ENCODE measurements around the gene SRXN1.
"Not testable (repeated sequence)": the region's sequence is repeated elsewhere in the genome, so short reads cannot be mapped to it uniquely, and the experiment has no call there.

Gene SRXN1

DNA sequence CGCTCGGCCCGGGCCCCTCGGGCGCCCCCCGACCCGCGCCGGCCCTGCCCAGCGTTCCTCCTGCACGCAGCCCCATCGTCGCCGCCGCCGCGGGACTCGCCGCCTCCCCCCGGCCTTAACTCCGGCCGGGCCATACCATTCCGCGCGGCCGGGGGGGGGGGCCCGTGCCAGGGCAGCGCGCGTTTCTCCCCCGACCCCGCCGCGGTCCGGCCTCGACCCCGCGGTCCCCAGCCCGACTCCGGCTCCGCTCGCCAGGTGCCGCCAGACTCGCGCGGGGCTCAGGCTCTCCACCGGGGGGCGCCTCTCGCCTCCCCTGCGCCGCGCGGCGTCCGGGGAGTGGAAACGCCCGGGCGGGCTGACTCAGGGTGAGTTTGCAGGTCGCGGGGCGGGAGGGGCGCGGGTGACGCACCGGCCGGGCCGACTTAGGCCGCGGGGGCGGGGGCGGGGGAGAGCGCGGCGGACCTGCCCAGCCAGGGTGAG, at the start of gene SRXN1:
TSS of gene SRXN1 (minus strand) at position 91 of the 480 bp plus-strand sequence. CDS start at position 76, 15 bp downstream.
- peak; percentile 86 for DNase-seq

DNA sequence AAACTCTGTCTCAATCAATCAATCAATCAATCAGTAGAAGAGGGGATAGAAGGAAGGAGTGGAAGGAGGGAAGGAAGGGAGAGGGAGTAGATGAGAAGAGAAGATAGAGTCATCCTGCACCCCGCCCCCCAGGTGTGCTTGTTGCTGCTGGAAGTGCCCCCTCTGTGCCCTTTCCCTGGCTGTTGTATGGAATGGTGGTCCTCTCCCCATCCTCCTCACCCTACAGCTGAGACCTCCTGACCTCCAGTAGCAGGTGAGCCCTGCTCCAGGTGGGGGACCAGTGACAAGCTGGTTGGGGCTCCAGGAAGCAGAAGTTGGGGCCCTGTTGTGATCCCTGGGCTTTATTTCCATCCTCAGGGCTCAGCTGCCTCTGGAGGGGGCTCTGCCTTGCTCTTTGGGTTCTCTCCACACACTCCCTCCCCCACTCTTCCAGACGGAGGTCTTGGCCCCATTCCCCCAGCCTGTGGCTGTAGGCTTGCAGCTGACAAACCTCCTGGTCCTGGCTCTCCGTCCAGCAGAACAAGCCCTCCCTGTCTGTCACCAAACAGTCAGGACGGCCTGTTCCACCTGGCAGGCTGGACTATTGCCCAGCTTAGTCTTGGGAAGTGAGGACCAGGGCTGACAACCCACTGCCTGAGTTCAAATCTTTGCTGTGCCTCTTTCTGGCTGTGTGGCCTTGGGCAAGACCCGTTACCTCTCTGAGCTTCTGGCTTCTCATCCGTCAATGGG, 48.6 kb upstream of the SRXN1 start:
- DNase-seq = no peak

DNA sequence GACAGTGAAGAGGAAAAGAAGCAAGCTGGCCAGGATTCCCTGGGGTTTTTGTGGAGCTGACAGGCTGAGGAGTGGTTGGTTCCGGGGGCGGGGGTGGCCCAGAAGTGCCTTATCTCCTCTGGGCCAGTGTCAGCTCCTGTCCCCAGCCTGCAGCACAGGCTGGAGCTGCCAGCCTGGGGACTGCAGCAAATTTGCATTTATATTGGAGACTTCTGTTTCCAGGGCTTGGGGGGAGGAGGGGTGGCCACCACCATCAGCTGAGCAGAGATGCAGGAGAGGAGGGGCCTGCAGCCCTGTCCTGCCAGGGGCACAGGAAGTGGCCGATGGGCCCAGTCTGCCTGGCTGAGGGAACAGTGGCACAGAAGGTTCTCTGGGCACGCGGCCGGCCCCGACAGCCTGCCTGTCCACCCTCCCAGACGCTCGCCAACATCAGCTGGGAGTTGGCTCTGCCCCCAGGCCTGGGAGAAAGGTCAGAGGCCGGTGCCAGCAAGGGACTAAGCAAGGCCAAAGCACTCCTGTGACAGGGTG, 46.9 kb upstream of the SRXN1 start:
- no peak for DNase-seq

DNA sequence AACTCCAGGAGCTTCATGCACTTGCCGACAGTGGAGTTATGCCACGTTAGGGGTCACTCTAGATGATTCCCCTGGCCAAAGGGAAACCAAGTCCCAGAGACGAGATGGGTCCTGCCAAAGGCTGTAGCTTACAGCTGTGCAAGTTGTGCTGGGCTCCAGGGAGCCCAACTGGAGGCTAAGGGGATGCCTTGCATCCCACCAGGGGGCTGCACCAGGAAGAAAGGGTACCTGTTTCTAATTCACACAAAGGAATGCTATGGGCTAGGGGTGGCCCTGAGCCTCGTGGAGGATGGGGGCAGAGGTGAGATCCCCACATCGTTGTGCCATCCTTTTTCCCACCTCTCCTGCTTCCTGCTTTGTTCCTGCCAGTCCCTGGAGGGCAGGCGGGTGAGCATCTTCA, 46.3 kb upstream of the SRXN1 start:
- no peak for DNase-seq

DNA sequence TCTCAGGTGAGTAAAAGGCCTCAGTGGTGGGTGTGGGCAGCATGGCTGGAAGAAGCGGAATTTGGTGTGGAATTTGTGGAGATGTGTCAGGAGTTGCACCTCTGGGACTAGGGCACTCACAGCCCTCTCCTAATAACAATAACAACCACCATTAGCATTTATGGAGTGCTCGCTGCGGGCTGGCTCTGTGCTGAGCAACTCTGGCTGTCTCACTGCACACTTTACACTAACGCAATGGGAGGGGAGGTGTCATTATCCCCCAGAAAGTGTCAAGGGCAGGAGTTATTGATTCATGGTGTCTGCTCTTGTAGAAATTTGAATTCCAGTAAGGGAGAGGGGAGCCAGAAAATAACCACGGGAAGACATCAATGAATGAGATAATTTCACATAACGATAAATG, 45.3 kb upstream of the SRXN1 start:
- no peak for DNase-seq

DNA sequence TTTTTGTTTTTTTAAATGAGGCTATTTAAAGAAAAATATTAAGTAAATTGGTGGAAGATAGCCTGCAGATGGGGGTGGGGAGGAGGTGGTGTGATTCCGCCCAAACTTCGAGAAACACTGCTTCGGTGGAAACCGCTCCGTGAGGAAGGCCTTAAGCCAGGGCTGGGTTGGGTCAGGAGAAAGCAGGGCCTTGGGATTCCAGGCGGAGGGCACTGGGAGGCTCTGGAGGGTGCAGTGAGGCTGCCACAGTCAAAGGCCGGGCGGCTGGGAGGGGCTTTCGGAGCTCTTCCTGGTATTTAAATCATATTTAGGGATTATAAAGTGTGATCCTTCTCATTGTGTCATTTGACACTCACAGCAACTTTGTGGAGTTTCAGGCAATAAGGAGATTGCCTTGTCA, 44.8 kb upstream of the SRXN1 start:
- no peak for DNase-seq

DNA sequence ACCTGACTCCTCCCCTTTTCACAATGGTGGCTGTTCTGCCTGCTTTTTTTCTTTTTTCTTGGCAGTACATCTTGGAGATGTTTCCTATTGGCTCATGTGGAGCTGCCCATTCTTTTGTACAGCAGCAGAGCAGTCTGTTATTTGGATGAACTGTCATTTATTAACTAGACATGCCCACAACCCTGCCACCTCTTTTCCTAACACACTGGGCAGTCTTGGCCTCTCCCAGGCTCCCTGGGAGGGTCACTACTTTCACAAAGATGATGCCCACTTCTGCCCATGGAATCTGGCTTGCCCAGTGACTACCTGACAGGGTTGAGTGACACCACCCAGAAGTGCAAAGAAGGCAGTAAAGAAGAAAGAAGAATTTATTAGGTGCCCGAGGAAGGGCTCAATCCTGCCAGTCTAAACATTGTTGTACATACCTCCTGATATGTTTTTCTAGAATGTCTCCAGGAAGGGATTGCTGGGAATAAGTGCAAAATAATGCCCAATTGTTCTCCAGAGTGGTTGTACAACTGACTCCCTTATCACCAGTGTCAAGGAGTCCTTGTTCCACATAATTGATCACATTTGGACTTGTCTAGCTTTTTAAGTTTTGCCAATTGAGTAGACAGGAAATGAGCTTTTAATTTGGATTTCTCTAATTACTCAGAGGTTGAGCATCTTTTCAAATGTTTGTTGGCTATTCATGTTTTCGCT, 42.3 kb upstream of the SRXN1 start:
- no peak for DNase-seq

DNA sequence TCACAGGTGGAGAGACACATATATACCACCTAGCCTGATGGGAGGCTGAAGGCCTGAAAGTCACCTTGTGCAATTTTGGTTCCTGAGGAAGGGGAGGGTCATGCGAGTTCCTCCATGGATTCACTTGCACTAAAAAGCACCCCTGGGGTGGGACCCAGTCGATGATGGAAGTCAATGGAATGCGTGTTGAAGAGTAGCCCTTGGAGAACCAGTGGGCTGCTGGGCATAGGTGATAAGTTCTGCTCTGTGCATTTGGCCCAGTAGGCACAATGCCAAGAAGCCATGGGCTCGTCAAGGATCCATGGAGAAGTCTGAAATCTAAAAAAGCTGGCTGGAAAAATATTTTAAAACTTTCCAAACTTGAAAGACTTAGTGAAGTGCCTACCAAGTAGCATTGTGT, 41.5 kb upstream of the SRXN1 start:
- DNase-seq = no peak

DNA sequence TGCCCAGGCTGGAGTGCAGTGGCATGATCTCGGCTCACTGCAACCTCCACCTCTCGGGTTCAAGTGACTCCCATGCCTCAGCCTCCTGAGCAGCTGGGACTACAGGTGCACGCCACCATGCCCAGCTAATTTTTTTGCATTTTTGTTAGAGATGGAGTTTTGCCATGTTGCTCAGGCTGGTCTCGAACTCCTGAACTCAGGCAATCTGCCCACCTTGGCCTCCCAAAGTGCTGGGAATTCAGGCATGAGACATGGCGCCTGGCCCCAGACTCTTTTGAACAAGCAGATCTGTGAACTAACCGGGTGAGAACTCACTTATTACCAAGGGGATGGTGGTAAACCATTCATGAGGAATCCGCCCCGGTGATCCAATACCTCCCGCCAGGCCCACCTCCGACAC, 40.8 kb upstream of the SRXN1 start:
- not testable (repeated sequence) for DNase-seq

DNA sequence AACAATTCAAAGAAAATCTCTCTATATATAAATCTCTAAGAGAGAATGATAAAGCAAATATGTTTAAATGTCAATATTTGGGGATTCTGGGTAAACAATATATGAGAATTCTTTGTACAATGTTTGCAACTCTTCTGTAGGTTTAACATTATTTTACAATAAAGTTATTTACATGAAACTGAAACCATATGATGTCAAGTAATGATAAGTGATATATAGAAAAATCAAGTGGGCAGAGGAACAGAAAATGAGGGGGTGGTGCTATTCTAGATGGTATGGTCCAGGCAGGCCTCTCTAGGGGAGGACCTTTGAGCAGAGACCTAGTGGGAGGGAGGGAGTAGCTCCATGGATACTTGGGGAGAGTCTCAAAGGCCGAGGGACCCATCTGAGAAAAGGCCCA, 39.0 kb upstream of the SRXN1 start:
- DNase-seq = no peak

DNA sequence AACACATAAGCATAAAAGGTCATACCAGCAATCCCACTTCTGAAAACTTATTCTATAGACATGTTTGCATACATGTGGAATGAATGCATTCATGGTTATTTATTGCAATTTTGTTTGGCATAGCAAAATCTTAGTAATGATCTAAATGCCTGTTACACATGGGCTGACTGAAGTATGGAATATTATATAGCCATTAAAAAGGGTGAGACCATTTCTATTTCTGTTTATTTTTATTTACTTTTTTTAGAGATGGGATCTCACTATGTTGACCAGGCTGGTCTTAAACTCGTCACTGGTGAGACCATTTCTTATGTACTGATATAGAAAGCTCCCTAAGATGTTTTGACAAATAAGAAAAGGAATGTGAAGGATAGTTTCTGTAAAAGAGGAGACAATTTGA, 36.9 kb upstream of the SRXN1 start:
- DNase-seq = no peak

DNA sequence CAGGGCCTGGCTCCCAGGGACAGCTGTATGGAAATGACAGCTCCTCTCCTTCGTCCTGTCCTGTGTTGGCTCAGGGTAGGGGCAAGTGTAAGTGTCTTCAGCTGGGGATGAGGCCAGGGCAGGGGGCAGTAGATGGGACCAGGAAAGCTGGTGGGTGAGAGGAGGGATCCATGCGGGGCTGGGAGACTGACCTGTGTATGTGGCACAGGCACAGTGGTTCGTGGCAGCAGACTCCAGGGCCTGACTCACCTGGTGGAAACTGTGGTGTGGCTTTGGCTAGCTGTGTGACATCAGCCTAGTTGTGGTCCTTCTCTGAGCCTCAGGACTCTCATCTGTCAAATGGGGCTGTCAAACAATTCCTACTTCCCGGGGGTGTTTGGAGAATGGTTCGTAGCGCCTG, 36.3 kb upstream of the SRXN1 start:
- DNase-seq = no peak

DNA sequence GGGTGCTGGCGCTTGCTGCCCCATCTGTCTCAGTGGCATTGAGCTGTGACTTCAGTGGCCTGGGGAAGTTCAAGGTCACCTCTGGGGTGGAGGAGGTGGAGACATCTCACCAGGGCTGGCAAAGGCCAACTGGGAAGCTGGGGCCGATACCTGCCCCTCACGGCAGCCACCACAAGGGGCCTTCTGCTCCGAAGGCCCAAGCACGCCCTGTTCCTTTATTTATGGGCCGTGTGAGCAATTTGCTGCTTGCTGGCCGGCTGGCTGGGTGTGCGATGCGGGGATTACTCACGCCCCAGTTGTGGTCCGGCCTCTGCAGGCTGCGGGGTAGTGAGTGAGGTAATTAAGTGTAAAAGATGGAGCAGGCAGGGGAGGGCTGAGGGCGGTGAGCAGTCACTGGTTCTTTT, 35.8 kb upstream of the SRXN1 start:
- DNase-seq = peak; percentile 6

DNA sequence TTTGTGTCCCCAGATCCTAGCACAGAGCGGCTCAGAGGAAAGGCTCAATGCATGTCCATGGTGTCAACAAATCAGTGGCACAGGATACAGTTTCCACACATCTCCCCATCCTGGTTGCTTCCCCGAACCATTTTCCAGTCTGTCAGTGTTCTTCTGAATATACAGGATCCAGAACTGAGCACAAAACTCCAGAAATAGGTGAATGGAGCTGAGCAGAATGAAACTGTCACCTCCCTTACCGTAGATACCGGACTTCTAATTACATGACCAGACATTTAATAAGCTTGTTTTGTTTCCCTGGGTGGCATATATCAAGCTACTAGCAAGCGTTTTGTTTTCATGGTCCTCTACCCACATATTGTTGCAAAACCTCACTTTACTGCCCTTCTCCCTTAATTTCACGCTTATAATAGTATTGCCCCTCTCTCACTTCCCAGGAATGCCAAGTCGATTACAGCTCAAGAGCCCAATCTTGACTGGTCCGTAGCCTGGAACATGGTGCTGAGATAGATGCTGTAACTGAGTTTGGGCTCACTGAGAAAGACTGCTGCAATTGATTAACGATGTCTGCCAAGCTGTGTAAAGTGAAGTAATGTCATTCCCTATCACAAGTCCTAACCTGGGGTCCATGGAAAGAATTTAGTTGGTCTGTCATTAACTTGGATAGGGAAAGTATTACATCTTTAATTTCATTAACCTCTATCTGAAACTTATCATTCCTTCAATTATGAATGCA, 34.6 kb upstream of the SRXN1 start:
- no peak for DNase-seq

DNA sequence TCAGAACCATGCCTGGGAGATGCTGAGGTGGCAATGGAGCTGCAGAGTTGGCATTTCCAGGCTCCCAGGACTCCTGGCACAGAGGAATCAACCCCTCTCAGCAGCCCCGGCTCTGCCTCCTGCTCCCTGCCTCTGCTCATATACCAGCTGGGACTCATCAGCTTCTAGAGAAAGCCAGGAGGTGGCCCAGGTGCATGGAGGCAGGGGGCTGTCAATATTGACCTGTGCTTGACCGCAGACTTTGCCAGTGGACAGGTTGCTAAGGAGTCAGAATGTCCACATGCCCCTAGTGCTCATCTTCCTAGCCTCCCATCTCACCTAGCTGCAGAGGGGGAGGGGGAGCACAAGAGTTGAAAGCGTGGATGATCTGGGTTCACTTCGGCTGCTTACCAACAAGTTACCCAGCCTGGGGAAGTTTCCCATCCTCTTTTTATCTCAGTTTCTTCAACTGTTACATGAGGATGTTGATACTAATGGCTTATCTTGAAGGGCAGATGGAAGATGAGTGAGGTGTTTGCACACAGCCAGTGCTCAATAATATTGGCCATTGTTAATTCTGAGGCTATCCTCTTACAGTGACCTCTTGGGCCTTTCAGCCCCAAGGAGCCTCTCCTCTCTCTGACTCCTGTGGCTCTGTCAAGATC, 31.8 kb upstream of the SRXN1 start:
- DNase-seq = no peak

DNA sequence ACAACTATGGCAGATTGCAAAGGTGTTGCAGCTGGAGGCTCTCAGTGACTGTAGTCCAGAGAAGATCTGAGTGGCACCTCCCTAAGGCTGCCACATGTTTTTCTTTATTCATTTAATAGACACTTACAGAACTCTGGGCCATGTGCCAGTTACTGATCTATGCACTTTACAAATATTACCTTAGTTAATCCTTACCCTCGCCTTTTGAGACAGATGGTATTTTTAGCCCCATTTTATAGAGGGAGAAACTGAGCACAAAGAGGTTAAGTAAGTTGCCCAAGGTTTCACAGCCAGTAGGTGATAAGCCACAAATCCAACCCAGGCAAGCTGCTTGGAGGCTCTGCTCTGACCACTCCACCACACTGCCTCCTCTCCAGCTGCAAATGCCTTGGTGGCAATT, 29.1 kb upstream of the SRXN1 start:
- peak; percentile 23 for DNase-seq

DNA sequence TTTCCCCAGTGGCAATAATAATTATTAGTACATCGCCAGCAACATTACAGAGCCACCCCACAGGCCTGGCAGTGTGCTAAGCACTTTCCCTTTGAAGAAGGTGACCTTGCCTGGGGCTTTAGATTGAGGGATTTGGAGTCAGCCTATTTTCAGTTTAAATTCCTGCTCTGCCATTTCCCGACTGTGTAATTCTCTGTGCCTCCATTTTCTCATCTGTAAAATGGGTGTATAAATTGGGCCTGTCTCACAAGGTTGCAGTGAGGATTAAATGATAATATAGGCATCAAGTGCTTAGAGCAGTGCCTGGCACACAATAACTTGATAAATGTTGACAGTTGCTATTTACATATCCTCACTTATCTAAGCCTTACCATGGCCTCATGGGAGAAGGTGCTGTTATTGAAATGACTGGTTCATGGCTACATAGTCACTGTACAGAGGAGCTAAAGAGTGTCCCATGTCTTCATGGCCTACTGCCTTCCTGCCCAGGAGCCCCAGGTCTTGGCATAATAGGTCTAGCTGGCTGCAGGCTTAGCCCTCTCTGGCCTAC, 27.7 kb upstream of the SRXN1 start:
- no peak for DNase-seq

DNA sequence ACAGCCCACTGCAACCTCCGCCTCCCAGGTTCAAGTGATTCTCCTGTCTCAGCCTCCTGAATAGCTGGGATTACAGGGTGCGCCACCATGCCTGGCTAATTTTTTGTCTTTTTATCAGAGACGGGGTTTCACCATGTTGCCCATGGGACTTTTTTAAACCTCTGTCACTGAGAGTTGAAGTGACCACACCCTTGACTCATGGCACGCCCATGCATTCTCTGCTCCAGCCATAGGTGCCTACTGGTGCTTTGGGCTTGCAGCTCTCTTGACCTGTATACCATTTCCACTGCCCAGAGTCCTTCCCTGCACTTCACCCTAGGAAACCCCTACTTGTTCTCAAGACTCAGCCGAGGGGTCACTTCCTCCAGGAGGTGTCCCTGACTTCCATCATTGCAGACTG, 25.0 kb upstream of the SRXN1 start:
- no peak for DNase-seq

DNA sequence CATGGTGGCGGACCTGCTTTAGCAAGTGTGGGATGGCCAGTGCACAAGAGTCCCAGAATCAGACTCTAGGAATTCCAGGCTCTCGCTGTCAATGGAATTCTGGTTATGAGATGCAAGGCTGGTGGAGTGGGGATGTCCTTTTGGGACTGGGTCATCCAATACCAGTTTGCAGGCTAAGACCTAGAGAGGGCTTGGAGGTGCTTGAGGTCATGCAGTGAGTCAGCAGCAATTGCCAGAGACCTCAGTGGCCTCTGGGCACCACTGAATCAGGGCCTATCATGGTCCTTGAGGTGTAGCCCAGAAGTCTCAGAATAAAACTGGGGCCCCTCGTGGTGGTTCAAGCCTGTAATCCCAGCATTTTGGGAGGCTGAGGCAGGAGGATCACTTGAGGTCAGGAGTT, 24.0 kb upstream of the SRXN1 start:
- DNase-seq = no peak

DNA sequence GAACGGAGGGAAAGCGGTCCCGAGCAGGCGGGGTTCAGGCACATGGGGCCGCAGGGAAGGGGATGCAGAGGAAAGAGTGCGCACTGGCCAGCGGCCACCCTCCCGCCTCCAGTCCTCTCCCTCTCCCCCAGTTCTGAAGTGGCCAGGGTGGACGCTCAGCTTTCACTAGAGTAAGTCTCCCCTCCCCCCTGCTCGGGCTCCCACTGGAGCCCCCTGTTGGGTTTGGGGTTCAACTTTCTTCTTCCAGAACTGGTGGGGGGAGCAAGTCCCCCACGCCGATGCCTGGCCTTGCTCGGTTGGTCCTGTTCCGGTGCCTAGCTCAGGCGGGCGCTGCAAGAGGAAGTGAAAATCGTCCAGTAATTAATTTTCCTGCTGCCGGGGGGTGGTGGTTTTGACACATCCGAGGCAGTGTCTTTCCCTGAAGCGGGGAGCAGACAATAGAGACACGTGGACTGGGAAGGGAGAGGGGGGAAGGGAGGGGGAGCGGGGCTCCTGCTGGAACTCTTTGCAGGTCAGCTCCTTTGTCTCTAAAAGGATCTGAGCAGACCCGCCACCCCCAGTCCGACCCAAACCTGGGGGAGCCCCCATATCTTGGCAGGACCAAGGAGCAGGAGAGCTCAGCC, 23.4 kb upstream of the SRXN1 start:
- peak; percentile 57 for DNase-seq

DNA sequence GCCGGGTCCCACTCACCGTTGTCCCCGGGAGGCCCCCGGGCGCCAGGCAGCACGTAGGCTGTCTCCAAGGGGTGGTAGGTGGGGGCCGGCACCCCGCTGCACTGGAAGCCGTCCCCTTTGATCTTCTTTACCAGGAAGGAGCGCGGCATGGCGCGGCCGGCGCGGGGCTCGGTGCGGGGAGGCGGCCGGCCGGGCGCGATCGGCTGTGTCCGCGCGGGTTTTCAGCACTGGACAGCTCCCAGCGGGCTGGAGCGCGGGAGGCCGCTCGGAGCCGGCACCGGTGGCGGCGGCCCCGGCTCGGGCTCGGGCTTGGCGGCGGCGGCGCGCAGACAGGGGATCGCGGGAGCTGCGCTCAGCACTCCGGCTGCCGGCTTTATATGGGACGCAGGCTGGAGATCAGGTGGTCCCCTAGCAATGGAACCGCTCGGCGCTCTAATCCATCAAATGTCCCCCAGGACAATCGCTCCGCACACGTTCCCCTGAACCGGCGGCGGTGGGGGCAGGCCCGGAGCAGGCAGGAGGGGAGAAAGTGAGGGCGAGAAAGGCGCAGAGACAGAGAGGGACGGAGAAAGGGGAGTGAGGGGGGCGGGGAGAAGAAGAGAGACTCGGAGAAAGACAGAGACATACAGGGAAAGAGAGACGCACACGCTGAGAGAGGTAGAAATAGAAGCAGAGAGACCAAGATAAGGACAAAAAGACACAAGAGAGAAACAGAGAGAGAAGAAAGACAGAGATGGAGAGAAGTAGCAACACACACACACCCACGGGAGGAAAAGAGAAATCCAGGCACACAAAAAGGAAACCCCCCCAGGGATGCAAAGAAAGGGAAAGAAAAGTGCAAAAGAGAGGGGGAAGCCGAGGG, 22.7 kb upstream of the SRXN1 start, which contains the start of gene SCRT2:
TSS of gene SCRT2 (minus strand) at position 350 of the 862 bp plus-strand sequence. CDS start at position 149, 201 bp downstream.
- DNase-seq = peak; percentile 31
